Ectodermal cell (in vitro differentiated cells): ENCODE results near the gene ITGB3BP. TPM values are rescaled to one million over a fixed set of nuclear protein-coding genes. Genes with fewer than 3 reads are reported as not detected.
"Not testable (repeated sequence)": the region's sequence is repeated elsewhere in the genome, so short reads cannot be mapped to it uniquely, and the experiment has no call there.

ENCODE experiments used
- H3K27ac ChIP-seq: 2 replicates; pipeline ENCODE4 v1.7.0; 2013; ENCODE audit warnings: mild to moderate bottlenecking, low read depth, low read length; ENCODE audit not compliant: insufficient read depth, poor library complexity, severe bottlenecking
- H3K27me3 ChIP-seq: 2 replicates; pipeline ENCODE4 v1.7.0; 2013; ENCODE audit warnings: mild to moderate bottlenecking, low read length; ENCODE audit not compliant: insufficient read depth, control insufficient read depth, poor library complexity, severe bottlenecking
- H3K36me3 ChIP-seq: one replicate; pipeline ENCODE4 v1.7.0; 2013; ENCODE audit warnings: low read length; ENCODE audit not compliant: control insufficient read depth, insufficient read depth
- H3K4me1 ChIP-seq: one replicate; pipeline ENCODE4 v1.7.0; 2013; ENCODE audit warnings: low read length; ENCODE audit not compliant: control insufficient read depth, insufficient read depth
- H3K4me3 ChIP-seq: 2 replicates; pipeline ENCODE4 v1.7.0; 2013; ENCODE audit warnings: low read depth, low read length, control low read depth; ENCODE audit not compliant: insufficient read depth
- H3K9me3 ChIP-seq: 2 replicates; pipeline ENCODE4 v1.7.0; 2013; ENCODE audit warnings: mild to moderate bottlenecking, low read length, moderate library complexity; ENCODE audit not compliant: control insufficient read depth
- WGBS, 2 experiments: methylation state at CpG; one replicate each; pipeline ENCODE4 v1.1.7; 2013; ENCODE audit warnings: missing lambda C conversion rate in 2 of 2; 5-methylcytosine and 5-hydroxymethylcytosine counted together
- polyA plus RNA-seq, 4 experiments: library from polyadenylated mRNA; stranded (reverse); fragments of 50-300 nt; gene quantifications; one replicate each; pipeline ENCODE4 v1.2.3, GENCODE V29; 2013

ITGB3BP gene
- 86.6 TPM for polyA plus RNA-seq (2013, experiment 1 of 4)
- polyA plus RNA-seq (2013, experiment 2 of 4), result 92.1 TPM
- polyA plus RNA-seq (2013, experiment 3 of 4), result 97.9 TPM
- polyA plus RNA-seq (2013, experiment 4 of 4), result 98.3 TPM

DNA sequence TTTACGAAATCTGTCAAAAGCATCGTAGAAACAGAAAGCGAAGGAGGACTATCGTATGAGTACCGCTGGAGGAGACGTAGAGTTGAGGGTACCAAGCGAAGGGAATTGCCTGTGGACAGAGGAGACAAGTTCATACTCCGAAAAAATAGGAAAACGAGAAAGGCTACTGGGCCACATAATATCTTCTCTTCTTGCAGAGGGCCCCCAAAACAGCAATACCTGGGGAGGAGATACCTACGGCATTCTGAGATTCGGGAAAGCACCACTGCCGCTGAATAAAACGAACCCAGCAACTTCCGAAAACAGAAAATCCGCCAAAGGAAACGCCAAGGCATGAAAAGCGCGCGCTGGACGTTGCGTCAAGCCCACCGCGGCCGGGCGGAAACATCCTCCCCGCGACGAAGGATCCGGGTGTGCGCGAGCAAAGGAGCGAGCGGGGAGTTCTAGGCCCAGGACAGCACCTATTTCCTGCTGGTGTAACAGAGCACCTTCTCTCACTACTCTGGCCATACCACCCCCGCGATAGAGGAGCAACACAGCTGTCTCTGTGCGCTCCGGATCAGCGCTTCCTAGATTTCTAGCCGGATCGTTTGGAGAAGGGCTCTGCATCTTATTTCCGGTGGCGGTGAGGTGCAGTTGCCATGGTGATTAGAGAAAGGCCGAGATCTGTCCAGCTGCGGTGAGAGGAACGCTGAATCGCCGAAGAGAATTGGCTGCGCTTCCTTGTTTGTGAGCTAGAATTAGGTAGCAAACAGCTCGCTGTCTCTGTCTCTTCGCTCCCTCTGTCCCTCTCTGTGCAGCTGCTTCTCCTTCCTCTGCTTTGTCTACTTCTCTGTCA is at the start of gene ITGB3BP, which contains the start of gene EFCAB7:
Gene ITGB3BP, minus strand, starts transcription at position 335 of the 838 bp plus-strand sequence. Its CDS starts 92 bp downstream, at position 243.
Gene EFCAB7, plus strand, starts transcription at position 635 of the 838 bp plus-strand sequence. CDS start 2,048 bp downstream, outside the sequence.
- 0% methylated on average over 50 of the region's 50 CpGs for WGBS, 2 experiments

DNA sequence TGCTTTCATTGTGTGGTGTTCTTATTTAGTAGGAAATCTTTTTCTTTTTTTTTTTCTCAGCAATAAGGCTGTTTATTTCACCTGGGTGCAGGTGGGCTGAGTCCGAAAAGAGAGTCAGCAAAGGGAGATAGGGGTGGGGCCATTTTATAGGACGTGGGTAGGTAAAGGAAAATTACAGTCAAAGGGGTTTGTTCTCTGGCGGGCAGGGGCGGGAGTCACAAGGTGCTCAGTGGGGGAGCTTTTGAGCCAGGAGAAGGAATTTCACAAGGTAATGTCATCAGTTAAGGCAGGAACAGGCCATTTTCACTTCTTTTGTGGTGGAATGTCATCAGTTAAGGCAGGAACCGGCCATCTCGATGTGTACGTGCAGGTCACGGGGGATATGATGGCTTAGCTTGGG is 49.7 kb upstream of the ITGB3BP start:
- WGBS, 2 experiments, result 52 to 57% methylated on average over 7 to 8 of the region's 8 CpGs

More for the DNA sequence above, at the start of gene ITGB3BP, which contains the start of gene EFCAB7:
- H3K4me3 ChIP-seq, result peak within 1 kb of the TSS; percentile 67
- no peaks in the 10 kb centered on the region for H3K36me3 ChIP-seq
- peak within 1 kb of the TSS; percentile 95 for H3K27ac ChIP-seq
- peaks cover 8% of the 10 kb centered on the region for H3K4me1 ChIP-seq
- H3K27me3 ChIP-seq, result no peaks in the 10 kb centered on the region
- H3K9me3 ChIP-seq, result no peaks in the 10 kb centered on the region

GRCh38 chr1:63569640-63570316 is 46.8 kb upstream of the ITGB3BP start:
- no peaks in the 10 kb centered on the region for H3K9me3 ChIP-seq
- H3K27ac ChIP-seq, result no peak overlapping the region
- no peak overlapping the region for H3K4me3 ChIP-seq
- no peaks in the 10 kb centered on the region for H3K27me3 ChIP-seq
- WGBS, 2 experiments, result 75 to 96% methylated on average over 1 to 3 of the region's 3 CpGs
- H3K36me3 ChIP-seq, result no peaks in the 10 kb centered on the region
- H3K4me1 ChIP-seq, result peaks cover 4% of the 10 kb centered on the region

More for the DNA sequence above, 49.7 kb upstream of the ITGB3BP start:
- not testable (repeated sequence) for H3K9me3 ChIP-seq, H3K4me3 ChIP-seq, H3K4me1 ChIP-seq, H3K36me3 ChIP-seq, H3K27me3 ChIP-seq, H3K27ac ChIP-seq

GRCh38 chr1:63569068-63569467 is 46.0 kb upstream of the ITGB3BP start:
- H3K36me3 ChIP-seq, result no peaks in the 10 kb centered on the region
- no peaks in the 10 kb centered on the region for H3K9me3 ChIP-seq
- peaks cover under 1% of the 10 kb centered on the region for H3K4me1 ChIP-seq
- WGBS, 2 experiments, result 93 to 94% methylated on average over 2 to 4 of the region's 4 CpGs
- H3K27me3 ChIP-seq, result no peaks in the 10 kb centered on the region
- H3K4me3 ChIP-seq, result no peak overlapping the region
- no peak overlapping the region for H3K27ac ChIP-seq

GRCh38 chr1:63563745-63564144 is 40.7 kb upstream of the ITGB3BP start:
- H3K4me1 ChIP-seq, result no peaks in the 10 kb centered on the region
- H3K27ac ChIP-seq, result no peak overlapping the region
- H3K4me3 ChIP-seq, result no peak overlapping the region
- H3K27me3 ChIP-seq, result no peaks in the 10 kb centered on the region
- H3K36me3 ChIP-seq, result no peaks in the 10 kb centered on the region
- H3K9me3 ChIP-seq, result no peaks in the 10 kb centered on the region

DNA sequence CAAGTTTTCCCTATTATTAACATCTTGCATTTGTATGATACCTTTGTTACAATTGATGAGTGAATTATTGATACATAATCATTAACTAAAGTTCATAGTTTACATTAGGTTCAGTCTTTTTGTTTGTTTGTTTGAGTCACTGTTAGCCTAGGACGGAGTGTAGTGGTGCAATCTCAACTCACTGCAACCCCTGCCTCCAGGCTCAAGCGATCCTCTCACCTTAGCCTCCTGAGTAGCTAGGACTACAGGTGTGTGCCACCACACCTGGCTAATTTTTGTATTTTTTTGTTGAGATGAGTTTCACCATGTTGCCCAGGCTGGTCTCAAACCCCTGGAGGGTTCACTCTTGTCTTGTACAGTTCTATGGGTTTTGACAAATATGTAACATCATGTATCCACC is 36.3 kb upstream of the ITGB3BP start:
- no peaks in the 10 kb centered on the region for H3K36me3 ChIP-seq
- 93 to 97% methylated on average over 2 of the region's 2 CpGs for WGBS, 2 experiments
- no peaks in the 10 kb centered on the region for H3K27me3 ChIP-seq
- no peak overlapping the region for H3K4me3 ChIP-seq
- H3K27ac ChIP-seq, result no peak overlapping the region
- H3K4me1 ChIP-seq, result no peaks in the 10 kb centered on the region
- H3K9me3 ChIP-seq, result no peaks in the 10 kb centered on the region

DNA sequence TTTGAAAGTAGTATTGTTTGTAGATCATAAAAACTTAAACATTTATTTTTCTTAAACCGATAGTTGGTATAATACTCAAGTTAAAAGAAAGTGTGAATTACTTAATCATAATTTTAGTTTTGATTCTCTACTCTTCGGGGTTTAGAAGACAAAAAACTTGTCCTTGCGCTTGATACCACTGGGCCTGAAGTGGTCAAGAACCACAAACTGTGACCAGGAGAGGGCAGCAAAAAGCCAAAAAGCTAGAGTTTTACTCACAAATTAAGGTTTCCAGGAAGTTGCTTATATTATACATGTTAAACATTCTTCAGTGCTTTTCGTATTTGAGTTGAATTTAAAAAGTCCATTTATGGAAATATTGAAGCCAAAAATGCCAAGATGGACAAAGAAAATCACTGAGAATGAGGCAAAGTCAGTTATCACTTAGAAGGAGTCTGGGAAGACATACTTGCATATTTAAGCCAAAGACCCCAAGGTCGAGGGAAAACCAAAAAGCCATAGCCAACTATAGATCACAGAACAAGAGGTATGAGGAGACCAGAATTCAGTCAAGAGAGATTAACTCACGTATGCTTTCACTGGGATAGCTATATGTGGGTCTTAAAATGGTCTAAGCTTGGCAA is 34.5 kb upstream of the ITGB3BP start:
- Histone ChIP-seq H3K9me3 (no peaks in the 10 kb centered on the region), H3K36me3 (no peaks in the 10 kb centered on the region), H3K4me3 (no peak overlapping the region), H3K4me1 (no peaks in the 10 kb centered on the region), H3K27ac (no peak overlapping the region), H3K27me3 (no peaks in the 10 kb centered on the region)
- 63 to 71% methylated on average over 5 to 6 of the region's 6 CpGs for WGBS, 2 experiments

- Histone ChIP-seq H3K4me1 (no peaks in the 10 kb centered on the region), H3K9me3 (no peaks in the 10 kb centered on the region), H3K27me3 (no peaks in the 10 kb centered on the region), H3K4me3 (no peak overlapping the region), H3K27ac (no peak overlapping the region), H3K36me3 (no peaks in the 10 kb centered on the region)
Observed at GRCh38 chr1:63555480-63555879, 32.5 kb upstream of the ITGB3BP start.

GRCh38 chr1:63548877-63549276 is 25.9 kb upstream of the ITGB3BP start:
- H3K4me3 ChIP-seq, result no peak overlapping the region
- H3K4me1 ChIP-seq, result no peaks in the 10 kb centered on the region
- no peaks in the 10 kb centered on the region for H3K9me3 ChIP-seq
- no peak overlapping the region for H3K27ac ChIP-seq
- WGBS, 2 experiments, result 94 to 95% methylated on average over 13 of the region's 13 CpGs
- H3K27me3 ChIP-seq, result no peaks in the 10 kb centered on the region
- no peaks in the 10 kb centered on the region for H3K36me3 ChIP-seq

GRCh38 chr1:63548303-63548702 is 25.3 kb upstream of the ITGB3BP start:
- Histone ChIP-seq H3K36me3 (no peaks in the 10 kb centered on the region), H3K9me3 (no peaks in the 10 kb centered on the region), H3K27me3 (no peaks in the 10 kb centered on the region), H3K4me1 (no peaks in the 10 kb centered on the region), H3K4me3 (no peak overlapping the region), H3K27ac (no peak overlapping the region)
- WGBS, 2 experiments, result 80 to 95% methylated on average over 2 of the region's 2 CpGs
